H1 (cell line): ENCODE measurements around the gene DDN. TPM values are rescaled to one million over a fixed set of nuclear protein-coding genes. Genes with fewer than 3 reads are reported as not detected.

Experiments
- CTCF ChIA-PET: fragments of 300-600 bp; sonication (Branson Sonifier 250); formaldehyde crosslinking; loops from one replicate; lab custom pipeline; 2021; ENCODE audit not compliant: partially characterized antibody; lab: Charles Lee
- POLR2A ChIA-PET: fragments of 300-600 bp; sonication (Branson Sonifier 250); formaldehyde crosslinking; loops from one replicate; lab custom pipeline; 2021; ENCODE audit warnings: inconsistent platforms; ENCODE audit not compliant: partially characterized antibody; lab: Charles Lee
- DNase-seq, 2 experiments: peaks; one replicate each; pipeline versions ENCODE4 v3.0.0 to v3.0.0-alpha.2; 2010 to 2022; ENCODE audit warnings: low spot score in 2 of 2, low read depth in 1 of 2, mixed read lengths in 1 of 2
- FAIRE-seq: peaks from 2 replicates; lab custom pipeline; 2011; peaks lifted over from hg19 to GRCh38; lab: Jason Lieb, UNC
- H2AFZ ChIP-seq: 2 replicates; pipeline ENCODE4 v1.8.1; 2012; ENCODE audit warnings: low read length, inconsistent platforms
- H2AK5ac ChIP-seq: 2 replicates; pipeline ENCODE4 v1.6.1; 2013; ENCODE audit warnings: low read depth, low read length
- H2BK120ac ChIP-seq: replicated peaks from 2 replicates; pipeline ENCODE3; 2013; ENCODE audit warnings: low read depth, low read length, inconsistent platforms
- H2BK12ac ChIP-seq: 2 replicates; pipeline ENCODE4 v1.6.1; 2013; ENCODE audit warnings: low read depth, low read length
- H2BK15ac ChIP-seq: 2 replicates; pipeline ENCODE4 v1.6.1; 2013; ENCODE audit warnings: low read length
- H2BK20ac ChIP-seq: 2 replicates; pipeline ENCODE4 v1.6.1; 2013; ENCODE audit warnings: low read length
- H2BK5ac ChIP-seq: 2 replicates; pipeline ENCODE4 v1.6.1; 2013; ENCODE audit warnings: low read depth, low read length
- H3K14ac ChIP-seq: 2 replicates; pipeline ENCODE4 v1.6.1; 2013; ENCODE audit warnings: inconsistent platforms; ENCODE audit not compliant: insufficient read length
- H3K18ac ChIP-seq: 2 replicates; pipeline ENCODE4 v1.6.1; 2013; ENCODE audit warnings: low read length; ENCODE audit errors: extremely low read depth
- H3K23ac ChIP-seq: 2 replicates; pipeline ENCODE4 v1.6.1; 2013; ENCODE audit warnings: inconsistent platforms; ENCODE audit not compliant: insufficient read length
- H3K23me2 ChIP-seq: 2 replicates; pipeline ENCODE4 v1.6.1; 2013; ENCODE audit warnings: low read depth, low read length
- H3K27ac ChIP-seq: 2 replicates; pipeline ENCODE4 v1.6.1; 2011; ENCODE audit warnings: low read depth, low read length, inconsistent platforms
- H3K27me3 ChIP-seq, 4 experiments: replicated peaks in 1 of 4; 1 replicate in 1 of 4; 2 replicates in 3 of 4; pipeline versions ENCODE4 v1.6.1 to v1.8.1; 2011 to 2013; ENCODE audit warnings: low read length in 3 of 4, mild to moderate bottlenecking in 3 of 4, inconsistent platforms in 2 of 4, mixed read lengths in 2 of 4, moderate library complexity in 1 of 4; ENCODE audit not compliant: control insufficient read depth in 3 of 4, insufficient read depth in 3 of 4; ENCODE audit errors: extremely low read depth in 1 of 4
- H3K36me3 ChIP-seq, 4 experiments: 2 replicates each; pipeline versions ENCODE4 v1.6.1 to v1.8.1; 2011 to 2013; ENCODE audit warnings: mild to moderate bottlenecking in 4 of 4, low read length in 3 of 4, moderate library complexity in 2 of 4, control low read depth in 1 of 4, inconsistent platforms in 1 of 4; ENCODE audit not compliant: insufficient read depth in 4 of 4, control insufficient read depth in 2 of 4
- H3K4ac ChIP-seq: replicated peaks from 2 replicates; pipeline ENCODE3; 2013; ENCODE audit warnings: low read length, low read depth, mixed read lengths, inconsistent platforms; ENCODE audit not compliant: insufficient read length
- H3K4me1 ChIP-seq, 4 experiments: replicated peaks in 1 of 4; 1 replicate in 1 of 4; 2 replicates in 3 of 4; pipeline versions ENCODE4 v1.6.1 to v1.8.1; 2011 to 2013; ENCODE audit warnings: low read length in 3 of 4, inconsistent platforms in 2 of 4, mixed read lengths in 1 of 4; ENCODE audit not compliant: insufficient read depth in 4 of 4, control insufficient read depth in 3 of 4
- H3K4me2 ChIP-seq, 2 experiments: 2 replicates each; pipeline versions ENCODE4 v1.6.1 to v1.8.1; 2011 to 2013; ENCODE audit warnings: low read depth in 2 of 2, low read length in 2 of 2, control low read depth in 1 of 2, inconsistent platforms in 1 of 2, mild to moderate bottlenecking in 1 of 2; ENCODE audit not compliant: insufficient read depth in 1 of 2
- H3K4me3 ChIP-seq, 4 experiments: fragments of 200-600, 300-600 bp in 1 of 4; sonication (generic), shearing (Covaris generic), sonication (Bioruptor Twin) in 1 of 4; 2 replicates each; pipeline versions ENCODE4 v1.5.1 to v1.8.1; 2011 to 2016; ENCODE audit warnings: low read length in 4 of 4, low read depth in 3 of 4, control low read depth in 2 of 4, inconsistent platforms in 2 of 4, mild to moderate bottlenecking in 2 of 4, mixed read lengths in 1 of 4, moderate library complexity in 1 of 4; ENCODE audit not compliant: insufficient read depth in 2 of 4; ENCODE audit errors: extremely low read depth in 1 of 4
- H3K56ac ChIP-seq: replicated peaks from 2 replicates; pipeline ENCODE3; 2013; ENCODE audit warnings: low read depth, mild to moderate bottlenecking, mixed read lengths, low read length, inconsistent platforms; ENCODE audit not compliant: insufficient read length
- H3K79me1 ChIP-seq: 2 replicates; pipeline ENCODE4 v1.6.1; 2013; ENCODE audit warnings: low read depth, low read length, control low read depth
- H3K79me2 ChIP-seq, 2 experiments: 2 replicates each; pipeline versions ENCODE4 v1.6.1 to v1.8.1; 2012 to 2013; ENCODE audit warnings: low read length in 2 of 2, mild to moderate bottlenecking in 2 of 2, inconsistent platforms in 1 of 2; ENCODE audit not compliant: insufficient read depth in 2 of 2, control insufficient read depth in 1 of 2
- H3K9ac ChIP-seq, 4 experiments: replicated peaks in 1 of 4; 1 replicate in 1 of 4; 2 replicates in 3 of 4; pipeline versions ENCODE4 v1.6.1 to v1.8.1; 2011 to 2013; ENCODE audit warnings: low read depth in 3 of 4, low read length in 3 of 4, control low read depth in 2 of 4, mild to moderate bottlenecking in 2 of 4, moderate library complexity in 2 of 4, inconsistent platforms in 1 of 4; ENCODE audit errors: extremely low read depth in 1 of 4
- H3K9me3 ChIP-seq, 2 experiments: 2 replicates each; pipeline versions ENCODE4 v1.6.1 to v1.8.1; 2012 to 2013; ENCODE audit warnings: mild to moderate bottlenecking in 2 of 2, moderate library complexity in 2 of 2, control low read depth in 1 of 2, inconsistent platforms in 1 of 2, low read depth in 1 of 2, low read length in 1 of 2, mixed read lengths in 1 of 2; ENCODE audit not compliant: insufficient read depth in 2 of 2
- H4K20me1 ChIP-seq, 2 experiments: replicated peaks in 1 of 2; 2 replicates each; pipeline versions ENCODE3 to v1.8.1; 2011 to 2013; ENCODE audit warnings: inconsistent platforms in 2 of 2, low read length in 2 of 2, mild to moderate bottlenecking in 1 of 2; ENCODE audit not compliant: insufficient read depth in 2 of 2, control insufficient read depth in 1 of 2
- H4K5ac ChIP-seq: 2 replicates; pipeline ENCODE4 v1.6.1; 2013; ENCODE audit warnings: low read length, low read depth, mixed read lengths, inconsistent platforms; ENCODE audit not compliant: insufficient read length
- H4K8ac ChIP-seq: 2 replicates; pipeline ENCODE4 v1.8.0; 2013; ENCODE audit warnings: mild to moderate bottlenecking, moderate library complexity, low read length, inconsistent platforms; ENCODE audit not compliant: insufficient read depth; ENCODE audit errors: extremely low read depth
- H4K91ac ChIP-seq: replicated peaks from 2 replicates; pipeline ENCODE3; 2013; ENCODE audit warnings: low read length, mixed read lengths, inconsistent platforms; ENCODE audit not compliant: insufficient read length
- ATF2 ChIP-seq: IDR thresholded peaks from 2 replicates; pipeline ENCODE4 v1.6.1; 2012; ENCODE audit warnings: low read length, inconsistent platforms
- CBX5 ChIP-seq: fragments of 300-800, 300-1000 bp; sonication (generic); IDR thresholded peaks from 2 replicates; pipeline ENCODE4 v1.7.1; 2016; ENCODE audit warnings: antibody characterized with exemption, low read length, low read depth
- CEBPB ChIP-seq: IDR thresholded peaks from 2 replicates; pipeline ENCODE4 v1.6.1; 2012; ENCODE audit warnings: low read depth, low read length
- HDAC2 ChIP-seq, 2 experiments: fragments of 300-600 bp in 1 of 2; sonication (generic) in 1 of 2; IDR thresholded peaks; 2 replicates each; pipeline ENCODE4 v1.6.1; 2011 to 2012; ENCODE audit warnings: low read depth in 2 of 2, low read length in 2 of 2, mild to moderate bottlenecking in 2 of 2, moderate library complexity in 2 of 2, borderline replicate concordance in 1 of 2, inconsistent platforms in 1 of 2
- SIN3A ChIP-seq, 2 experiments: IDR thresholded peaks in 1 of 2; conservative IDR thresholded peaks in 1 of 2; 2 replicates each; pipeline ENCODE4 v1.6.1; 2011 to 2012; ENCODE audit warnings: low read length in 2 of 2, improper control_type of control experiment in 1 of 2, low read depth in 1 of 2, mild to moderate bottlenecking in 1 of 2
- SIX5 ChIP-seq: IDR thresholded peaks from 2 replicates; pipeline ENCODE4 v1.6.1; 2011; ENCODE audit warnings: mild to moderate bottlenecking, low read depth, low read length
- TAF7 ChIP-seq: optimal IDR thresholded peaks from 2 replicates; pipeline ENCODE3; 2011; ENCODE audit warnings: low read depth, mild to moderate bottlenecking, inconsistent platforms, low read length, moderate library complexity, borderline replicate concordance
- TBP ChIP-seq: IDR thresholded peaks from 2 replicates; pipeline ENCODE4 v1.6.1; 2011; ENCODE audit warnings: low read depth, low read length, improper control_type of control experiment
- WGBS, 2 experiments: shearing (Covaris generic) in 1 of 2; methylation state at CpG; one replicate each; pipeline versions ENCODE4 v1.1.6 to v1.1.7; 2013 to 2015; ENCODE audit warnings: low lambda C conversion rate in 2 of 2, mixed read lengths in 2 of 2, inconsistent platforms in 1 of 2, low coverage in 1 of 2, missing lambda C conversion rate in 1 of 2; ENCODE audit not compliant: insufficient replicate concordance in 2 of 2, insufficient coverage in 1 of 2, insufficient read length in 1 of 2; ENCODE audit errors: extremely low coverage in 1 of 2, missing lambda C conversion rate in 1 of 2; 5-methylcytosine and 5-hydroxymethylcytosine counted together
- polyA plus RNA-seq, 7 experiments: library from polyadenylated mRNA; depleted of rRNA in 3 of 7; stranded (reverse) in 5 of 7; unstranded in 2 of 7; fragments of >200 nt in 5 of 7; fragments of 200-250 nt in 2 of 7; gene quantifications; 1 replicate in 5 of 7; 2 replicates in 1 of 7; 4 replicates in 1 of 7; pipeline versions ENCODE4 v1.2.1 to v1.2.3, GENCODE V29; 2011 to 2013; ENCODE audit warnings: missing spikeins in 2 of 7, mixed read lengths in 2 of 7
- total RNA-seq: library from RNA; stranded (reverse); fragmentation: NEBNext Ultra II Directional; extraction: Animal tissue kit (Norgen Biotek cat#: 25700); gene quantifications from 2 replicates; pipeline ENCODE4 v1.2.1, GENCODE V29; 2021
- TF ChIP-seq, protein P1 (sequence below): IDR thresholded peaks from 2 replicates; pipeline ENCODE4 v1.6.1; 2012; ENCODE audit warnings: inconsistent platforms

Gene DDN
- total and polyA plus RNA-seq, 2 of the 8 experiments (the other 6 are each of a cell fraction or from before 2014, with no cell fraction given): 0.14 to 0.30 TPM

GRCh38 chr12:49033611-49034285 lies 34.6 kb upstream of the DDN start:
- no peak overlapping the region for H3K56ac ChIP-seq
- ChIA-PET POLR2A (interaction anchor here (0.7 to 22.2 kb wide), 9 partner anchors 4 to 98 kb away, joined by 3 to 339 read pairs (median 4); partner anchors contain the start of genes KMT2D and TUBA1B), CTCF (interaction anchor here (0.7 to 12.2 kb wide), 6 partner anchors 12 to 283 kb away, joined by 3 to 126 read pairs (median 4); partner anchors contain the start of gene PRKAG1)
- H3K27ac ChIP-seq: no peak overlapping the region
- no peak overlapping the region for H2BK5ac ChIP-seq
- 90% methylated on average over 12 of the region's 12 CpGs; no CpG with 5 or more reads in 1 of the 2 experiments for WGBS, 2 experiments
- no peak overlapping the region for H2AFZ ChIP-seq
- H3K36me3 ChIP-seq: peaks cover 40 to 74% (median 70%) of the 10 kb centered on the region in 4 experiments
- no peak overlapping the region for H2BK120ac ChIP-seq
- H3K4me1 ChIP-seq: no peaks in the 10 kb centered on the region
- H3K14ac ChIP-seq: no peak overlapping the region
- no peak overlapping the region for H4K5ac ChIP-seq
- H4K91ac ChIP-seq: no peak overlapping the region
- no peak overlapping the region for H3K4me3 ChIP-seq
- H3K23ac ChIP-seq: no peak overlapping the region
- no peaks in the 10 kb centered on the region for H3K9me3 ChIP-seq
- H4K8ac ChIP-seq: no peak overlapping the region; the same call in 1 of the 2 replicates
- H2AK5ac ChIP-seq: no peak overlapping the region
- H3K23me2 ChIP-seq: no peaks in the 10 kb centered on the region
- H4K20me1 ChIP-seq: peaks cover 9 to 17% of the 10 kb centered on the region in 2 experiments
- H2BK12ac ChIP-seq: no peak overlapping the region
- no peak for FAIRE-seq
- DNase-seq: no peak
- no peaks in the 10 kb centered on the region for H3K79me2 ChIP-seq
- no peak overlapping the region for H2BK15ac ChIP-seq
- no peak overlapping the region for H3K18ac ChIP-seq
- H3K4me2 ChIP-seq: no peak overlapping the region
- H2BK20ac ChIP-seq: no peak overlapping the region
- H3K9ac ChIP-seq: no peak overlapping the region
- H3K79me1 ChIP-seq: no peaks in the 10 kb centered on the region; the same call in none of the 2 replicates
- no peaks in the 10 kb centered on the region for H3K27me3 ChIP-seq
- H3K4ac ChIP-seq: no peak overlapping the region
- no peak for TF ChIP-seq SIX5
- no peak for TF ChIP-seq SIN3A (conservative IDR thresholded peaks at IDR 0.05 in 1 of 2, IDR thresholded peaks at IDR 0.05 in 1 of 2; ENCODE audit: low read depth in 1 of 2, low read length in 2 of 2)
- TF ChIP-seq CEBPB: no peak
- TF ChIP-seq CBX5: no peak
- TF ChIP-seq ATF2: no peak
- TF ChIP-seq TBP: no peak
- TF ChIP-seq HDAC2 (IDR thresholded peaks at IDR 0.05; ENCODE audit: borderline replicate concordance in 1 of 2, low read depth in 2 of 2, low read length in 2 of 2): no peak
- TF ChIP-seq TAF7: no peak
- TF ChIP-seq, protein P1, sequence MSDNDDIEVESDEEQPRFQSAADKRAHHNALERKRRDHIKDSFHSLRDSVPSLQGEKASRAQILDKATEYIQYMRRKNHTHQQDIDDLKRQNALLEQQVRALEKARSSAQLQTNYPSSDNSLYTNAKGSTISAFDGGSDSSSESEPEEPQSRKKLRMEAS: no peak
